ENCODE results near the gene METTL18. TPM values are rescaled to one million over a fixed set of nuclear protein-coding genes. Genes with fewer than 3 reads are reported as not detected.

METTL18 gene
- total RNA-seq, 1 experiment from 2014 or later: 13.6 TPM

DNA sequence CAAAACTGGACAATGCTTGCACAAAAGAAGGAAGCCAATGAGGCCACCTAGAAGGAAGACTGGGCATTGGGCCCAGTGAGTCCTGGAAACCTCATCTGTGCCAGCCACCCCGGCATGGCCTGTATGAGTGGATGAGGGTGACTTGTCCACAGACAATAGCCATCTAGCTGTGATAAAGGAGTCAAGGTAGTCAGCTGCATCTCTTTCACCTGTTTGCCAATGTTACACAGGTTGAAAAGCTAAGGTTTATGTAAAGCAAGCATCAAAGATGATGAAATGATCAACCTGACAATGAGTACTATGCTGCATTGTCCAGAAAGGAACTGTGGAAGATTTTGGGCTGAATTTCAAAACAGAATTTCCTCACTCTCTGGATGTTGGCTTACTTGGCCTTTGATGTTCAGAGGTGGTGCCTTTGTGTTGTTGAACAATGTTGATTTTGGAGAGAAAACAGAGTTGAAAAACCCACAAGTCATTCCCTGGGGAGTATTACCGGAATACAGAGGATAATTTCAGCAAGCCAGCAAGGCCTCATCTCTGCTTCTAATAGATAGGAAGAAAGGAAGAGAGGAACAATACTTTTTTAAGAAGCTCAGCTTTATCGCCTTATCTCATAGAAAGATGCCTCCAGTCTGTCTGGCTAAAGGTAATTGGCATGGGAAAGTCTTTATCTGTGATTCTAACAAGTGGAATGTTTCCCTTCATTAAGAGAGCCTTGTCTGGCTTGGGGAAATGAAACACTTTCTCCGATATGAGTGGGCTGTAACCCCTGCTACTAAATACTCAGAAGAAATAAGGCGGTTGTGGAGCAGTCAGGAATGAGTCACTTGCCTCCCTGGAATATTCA is 49.5 kb downstream of the METTL18 start:
- in situ Hi-C loops (cut with HindIII; ENCODE audit: low pct_unique_long_range_greater_than_20kb, low sequenced_read_pairs): no loop called here
- no peak for DNase-seq (ENCODE audit: low read depth, low spot score)

Other genes starting within 250 kb of the METTL18 start
- gene F5, start 208.4 kb downstream of the METTL18 start, total RNA-seq (2014; rRNA removed; shearing (Covaris generic)): not detected in 2 replicates
- not detected in 2 replicates for gene SELP, start 164.8 kb downstream of the METTL18 start, total RNA-seq (2014; rRNA removed; shearing (Covaris generic))
- gene SELL, start 83.3 kb downstream of the METTL18 start, total RNA-seq (2014; rRNA removed; shearing (Covaris generic)): not detected in 2 replicates
- not detected in 2 replicates for gene SELE, start 60.8 kb downstream of the METTL18 start, total RNA-seq (2014; rRNA removed; shearing (Covaris generic))
- 5.5 and 7.1 TPM in 2 replicates for gene SCYL3, start 99.0 kb upstream of the METTL18 start, total RNA-seq (2014; rRNA removed; shearing (Covaris generic))